NCI-H2196 (cell line): ENCODE data around the gene GALE.
A peak's percentile ranks its signal among the peaks of the same experiment; 100 is the strongest.
"Not testable (repeated sequence)": the region's sequence is repeated elsewhere in the genome, so short reads cannot be mapped to it uniquely, and the experiment has no call there.

ENCODE experiments used
- DNase-seq: peaks from one replicate; lab custom pipeline; 2025; ENCODE audit not compliant: unreplicated experiment; lab: John Stamatoyannopoulos, UW

Gene GALE

DNA sequence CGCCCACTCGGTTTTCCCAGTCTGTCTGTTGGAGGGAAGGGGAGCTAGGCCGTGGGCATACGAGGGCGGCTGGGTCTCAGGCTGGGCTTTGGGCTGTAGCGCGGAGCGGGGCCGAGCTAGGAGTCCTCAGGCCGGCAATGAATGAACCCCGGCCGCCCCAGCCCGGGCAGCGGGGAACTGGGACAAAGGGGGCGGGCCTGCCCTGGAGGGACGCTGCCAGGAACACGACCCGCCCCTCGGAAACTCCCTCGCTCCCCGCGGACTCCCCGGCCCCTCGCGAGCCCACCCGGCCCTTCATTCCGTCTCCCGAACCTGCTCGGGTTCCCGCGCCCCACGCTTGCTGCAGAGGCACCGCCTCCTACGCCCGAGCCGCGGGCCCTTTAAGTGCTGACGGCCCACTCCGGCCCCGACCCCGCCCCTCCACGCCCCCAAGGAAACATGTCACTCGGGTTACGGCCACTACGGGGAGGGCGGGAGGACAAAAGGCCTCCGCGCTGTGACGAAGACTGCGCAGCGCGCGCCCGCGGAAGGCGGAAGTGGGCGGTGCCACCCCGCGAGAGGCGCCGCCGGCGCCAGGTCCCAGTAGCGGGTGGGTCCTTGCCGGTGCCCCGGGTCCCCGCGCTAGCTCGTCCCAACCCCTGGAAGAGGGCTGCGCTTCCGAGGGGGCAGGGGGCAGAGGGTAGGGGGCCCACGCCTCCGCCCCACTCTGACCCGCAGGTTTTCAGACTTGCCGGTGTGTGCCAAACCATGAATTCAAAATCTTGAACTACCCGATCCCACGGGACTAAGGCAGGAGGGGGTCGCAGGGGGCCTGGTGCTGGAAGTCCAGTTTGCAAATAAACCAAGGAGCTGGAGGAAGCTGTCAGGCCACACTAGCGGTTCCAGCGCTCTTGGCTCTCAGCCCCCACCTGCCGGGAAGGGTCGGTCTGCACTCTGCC lies at the start of gene GALE:
Gene GALE, minus strand, starts transcription at position 355 of the 938 bp plus-strand sequence. CDS start 1,747 bp downstream, outside the sequence.
- peak; percentile 92 for DNase-seq

DNA sequence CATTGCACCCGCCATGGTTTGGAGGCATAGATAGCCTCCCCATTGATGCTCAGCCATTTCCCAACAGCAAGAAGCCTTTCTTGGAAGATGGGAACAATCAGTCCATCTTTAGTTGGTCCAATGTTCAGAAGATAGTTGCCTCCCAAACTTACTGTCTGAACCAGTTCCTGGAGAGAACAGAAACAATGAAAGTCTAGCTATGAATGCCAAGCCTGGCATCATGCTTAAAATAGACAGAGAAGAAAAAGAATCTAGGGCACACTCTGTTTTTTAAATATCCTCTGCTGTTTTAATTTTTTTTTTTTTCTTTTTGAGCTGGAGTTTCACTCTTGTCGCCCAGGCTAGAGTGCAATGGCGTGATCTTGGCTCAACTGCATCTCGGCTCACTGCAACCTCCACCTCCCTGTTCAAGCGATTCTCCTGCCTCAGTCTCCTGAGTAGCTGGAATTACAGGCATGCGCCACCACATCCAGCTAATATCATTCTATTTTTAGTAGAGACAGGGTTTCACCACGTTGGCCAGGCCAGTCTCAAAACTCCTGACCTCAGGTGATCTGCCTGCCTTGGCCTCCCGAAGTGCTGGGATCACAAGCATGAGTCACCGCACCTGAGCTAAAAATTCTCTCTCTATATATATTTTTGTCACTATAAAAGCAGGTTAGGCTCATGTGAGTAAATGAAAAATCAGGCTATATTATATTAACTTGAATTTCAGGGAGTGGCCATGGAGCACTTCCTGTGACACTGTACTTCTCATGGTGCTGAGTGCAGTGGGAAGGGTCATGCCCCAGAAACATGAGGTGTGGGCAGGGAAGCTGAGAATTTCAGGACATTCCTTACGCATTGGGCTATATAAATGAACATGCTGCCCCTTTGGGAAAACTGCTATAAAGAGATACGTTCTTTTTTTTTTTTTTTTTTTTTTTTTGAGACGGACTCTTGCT lies 48.4 kb upstream of the GALE start:
- no peak for DNase-seq

DNA sequence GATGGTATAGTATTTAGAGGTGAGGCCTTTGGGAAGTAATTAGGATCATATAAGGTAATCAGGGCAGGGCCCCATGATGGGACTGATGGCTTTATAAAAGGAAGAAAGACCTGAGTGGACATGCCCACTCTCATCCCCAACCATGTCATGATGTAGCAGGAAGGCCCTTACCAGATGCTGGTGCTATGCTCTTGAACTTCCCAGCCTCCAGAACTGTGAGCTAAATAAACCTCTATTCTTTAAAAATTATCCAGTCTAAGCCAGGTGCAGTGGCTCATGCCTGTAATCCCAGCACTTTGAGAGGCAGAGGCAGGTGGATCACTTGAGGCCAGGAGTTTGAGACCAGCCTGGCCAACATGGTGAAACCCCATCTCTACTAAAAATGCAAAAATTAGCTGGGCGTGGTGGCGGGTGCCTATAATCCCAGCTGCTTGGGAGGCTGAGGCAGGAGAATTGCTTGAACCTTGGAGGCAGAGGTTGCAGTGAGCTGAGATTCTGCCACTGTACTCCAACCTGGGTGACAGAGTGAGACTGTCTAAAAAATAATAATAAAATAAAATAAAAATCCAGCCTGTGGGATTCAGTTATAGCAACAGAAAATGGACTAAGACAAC lies 47.0 kb upstream of the GALE start:
- DNase-seq = not testable (repeated sequence)

DNA sequence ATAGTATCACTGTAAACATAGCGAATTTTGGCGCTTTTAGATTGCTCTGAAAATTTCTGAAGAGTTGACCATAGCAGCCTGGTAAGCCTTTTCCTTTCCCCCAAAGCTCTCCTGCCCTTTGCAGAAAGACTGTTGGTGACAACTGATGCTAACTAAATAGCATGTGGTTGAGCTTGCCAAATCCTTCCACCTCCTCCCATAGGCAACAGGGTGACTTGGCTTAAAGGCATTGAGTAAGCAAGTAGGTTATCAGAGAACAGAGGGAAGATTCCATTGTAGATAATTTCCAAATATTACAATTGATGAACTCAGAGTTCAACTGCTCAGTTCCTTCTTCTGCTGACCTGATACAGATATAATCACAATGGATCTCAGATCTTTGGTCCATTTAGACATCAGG lies 44.6 kb upstream of the GALE start:
- DNase-seq = peak; percentile 11

DNA sequence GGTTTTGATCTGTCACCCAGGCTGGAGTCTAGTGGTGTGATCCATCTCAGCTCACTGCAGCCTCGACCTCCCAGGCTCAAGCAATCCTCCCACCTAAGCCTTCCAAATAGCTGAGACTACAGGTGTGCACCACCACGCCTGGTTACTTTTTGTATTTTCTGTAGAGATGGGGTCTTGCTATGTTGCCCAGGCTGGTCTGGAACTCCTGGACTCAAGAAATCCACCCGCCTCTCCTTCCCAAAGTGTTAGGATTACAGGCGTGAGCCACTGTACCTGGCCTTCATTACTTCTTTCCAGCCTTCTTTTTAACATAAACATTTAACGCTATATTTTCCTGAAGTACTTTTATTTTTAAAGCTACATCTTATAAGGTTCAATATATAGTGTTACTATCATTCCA lies 43.1 kb upstream of the GALE start:
- DNase-seq = no peak

DNA sequence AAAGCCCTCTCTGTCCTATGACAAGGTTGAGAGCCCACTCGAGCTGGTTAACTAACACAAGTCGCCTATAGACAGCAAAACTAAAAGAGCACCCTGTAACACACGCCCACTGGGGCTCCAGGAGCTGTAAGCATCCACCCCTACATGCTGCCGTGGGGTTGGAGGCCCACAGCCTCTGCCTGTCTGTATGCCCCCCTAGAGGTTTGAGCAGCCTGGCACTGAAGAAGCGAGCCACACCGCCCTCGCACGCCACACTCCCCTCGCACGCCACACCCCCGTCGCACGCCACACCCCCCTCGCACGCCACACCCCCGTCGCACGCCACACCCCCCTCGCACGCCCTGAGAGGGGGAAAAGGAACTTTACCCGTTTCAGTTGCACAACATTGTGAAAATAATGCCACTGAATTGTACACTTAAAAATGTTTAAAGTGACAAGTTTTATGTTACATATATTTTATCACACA lies 37.9 kb upstream of the GALE start:
- DNase-seq = peak; percentile 41

DNA sequence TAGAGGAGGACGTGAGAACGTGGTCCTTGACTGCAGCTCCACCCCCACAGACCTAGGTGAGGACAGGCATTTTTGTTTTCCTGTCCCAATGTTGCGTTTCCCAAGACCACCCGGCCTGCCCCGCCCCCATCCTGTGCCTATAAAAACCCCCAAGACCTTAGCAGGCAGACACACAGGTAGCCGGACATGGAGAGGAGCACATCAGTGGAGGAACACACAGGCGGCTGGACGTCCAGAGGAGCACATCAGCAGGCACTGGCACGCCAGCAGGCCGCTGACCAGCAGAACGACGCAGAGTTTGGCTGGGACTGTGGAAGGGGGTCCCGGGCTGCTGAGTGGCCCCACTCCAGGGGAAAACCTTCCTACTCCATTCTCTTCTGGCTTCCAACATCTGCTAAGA lies 37.4 kb upstream of the GALE start:
- no peak for DNase-seq

DNA sequence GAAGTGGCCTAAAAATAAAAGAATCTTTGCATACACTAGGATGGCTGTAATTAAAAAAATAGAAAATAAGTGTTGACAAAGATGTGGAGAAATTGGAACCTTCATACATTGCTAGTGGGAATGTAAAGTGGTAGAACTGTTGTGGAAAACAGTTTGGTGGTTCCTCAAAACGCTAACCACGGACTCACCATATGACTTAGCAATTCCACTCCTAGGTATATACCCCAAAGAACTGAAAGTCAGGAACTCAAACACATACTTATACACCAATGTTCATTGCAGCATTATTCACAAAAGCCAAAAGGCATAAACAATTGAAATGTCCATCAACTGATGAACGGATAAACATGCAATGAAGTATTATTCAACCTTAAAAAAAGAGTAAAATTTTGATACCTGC lies 35.5 kb upstream of the GALE start:
- no peak for DNase-seq

DNA sequence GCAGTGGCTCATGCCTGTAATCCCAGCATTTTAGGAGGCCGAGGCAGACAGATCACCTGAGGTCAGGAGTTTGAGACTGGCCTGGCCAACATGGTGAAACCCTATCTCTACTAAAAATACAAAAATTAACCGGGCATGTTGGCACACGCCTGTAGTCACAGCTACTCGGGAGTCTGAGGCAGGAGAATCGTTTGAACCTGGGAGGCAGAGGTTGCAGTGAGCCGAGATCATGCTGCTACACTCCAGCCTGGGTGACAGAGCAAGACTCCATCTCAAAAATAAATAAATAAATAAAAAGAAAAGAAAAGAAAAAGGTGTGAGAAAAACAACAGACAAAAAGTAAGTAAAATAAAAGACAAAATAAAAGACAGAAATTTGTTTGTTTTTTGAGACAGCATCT lies 33.6 kb upstream of the GALE start:
- not testable (repeated sequence) for DNase-seq

DNA sequence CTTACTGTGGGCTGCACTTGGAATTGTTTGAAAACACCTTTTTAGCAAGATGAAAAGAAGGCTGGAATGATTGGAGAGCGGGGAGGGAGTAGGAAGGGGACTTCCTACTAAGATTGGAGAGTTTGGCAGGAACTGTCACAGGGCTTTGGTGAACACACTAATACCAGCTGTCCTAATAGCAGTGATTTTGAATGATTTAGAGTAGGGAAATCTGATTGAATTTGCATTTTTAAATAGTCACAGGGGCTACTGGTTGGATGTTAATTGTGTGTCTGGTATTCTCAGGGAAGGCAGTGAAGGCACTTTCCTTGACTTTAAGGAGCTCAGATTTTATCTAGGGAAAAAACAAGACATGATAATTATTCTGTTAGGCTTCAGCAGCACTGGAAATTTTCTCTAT lies 27.2 kb upstream of the GALE start:
- DNase-seq = no peak

DNA sequence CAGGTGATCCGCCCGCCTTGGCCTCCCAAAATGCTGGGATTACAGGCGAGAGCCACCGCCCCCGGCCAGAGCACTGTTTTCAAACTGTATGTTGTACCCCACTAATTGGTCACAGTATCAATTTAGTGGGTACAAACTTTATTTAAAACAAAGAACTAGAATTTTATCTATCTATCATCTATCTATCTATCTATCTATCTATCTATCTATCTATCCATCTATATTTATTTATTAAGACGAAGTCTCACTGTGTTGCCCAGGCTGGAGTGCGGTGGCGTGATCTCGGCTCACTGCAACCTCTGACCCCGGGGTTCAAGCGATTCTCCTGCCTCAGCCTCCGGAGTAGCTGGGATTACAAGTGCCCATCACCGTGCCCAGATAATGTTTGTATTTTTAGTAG lies 26.0 kb upstream of the GALE start:
- DNase-seq = not testable (repeated sequence)

DNA sequence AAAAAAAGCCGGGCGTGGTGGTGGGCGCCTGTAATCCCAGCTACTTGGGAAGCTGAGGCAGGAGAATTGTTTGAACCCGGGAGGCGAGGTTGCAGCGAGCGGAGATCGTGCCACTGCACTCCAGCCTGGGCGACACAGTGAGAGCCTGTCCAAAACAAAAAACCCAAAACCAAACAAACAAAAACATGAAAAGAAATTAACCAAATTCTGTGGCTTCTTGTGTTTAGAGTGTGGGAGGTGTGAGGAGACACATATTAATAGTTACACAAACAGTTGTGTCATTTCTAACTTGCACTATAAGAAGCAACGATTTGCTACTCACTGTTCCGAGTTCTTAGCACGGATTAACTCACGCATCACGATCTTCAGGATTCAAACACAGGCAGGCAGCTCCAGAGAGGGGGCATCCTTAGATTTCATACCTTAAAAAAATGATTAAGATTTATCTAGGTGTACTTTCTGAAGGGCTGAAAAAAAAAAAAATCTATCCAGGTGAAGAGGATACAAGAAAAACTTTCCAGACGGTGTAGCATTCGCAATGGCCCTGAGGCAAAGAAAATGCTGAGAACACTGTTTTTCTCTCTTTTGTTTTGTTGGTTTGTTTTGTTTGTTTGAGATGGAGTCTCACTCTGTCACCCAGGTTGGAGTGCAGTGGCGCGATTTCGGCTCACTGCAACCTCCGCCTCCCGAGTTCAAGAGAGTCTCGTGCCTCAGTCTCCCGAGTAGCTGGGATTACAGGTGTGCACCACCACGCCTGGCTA lies 25.4 kb upstream of the GALE start:
- no peak for DNase-seq

DNA sequence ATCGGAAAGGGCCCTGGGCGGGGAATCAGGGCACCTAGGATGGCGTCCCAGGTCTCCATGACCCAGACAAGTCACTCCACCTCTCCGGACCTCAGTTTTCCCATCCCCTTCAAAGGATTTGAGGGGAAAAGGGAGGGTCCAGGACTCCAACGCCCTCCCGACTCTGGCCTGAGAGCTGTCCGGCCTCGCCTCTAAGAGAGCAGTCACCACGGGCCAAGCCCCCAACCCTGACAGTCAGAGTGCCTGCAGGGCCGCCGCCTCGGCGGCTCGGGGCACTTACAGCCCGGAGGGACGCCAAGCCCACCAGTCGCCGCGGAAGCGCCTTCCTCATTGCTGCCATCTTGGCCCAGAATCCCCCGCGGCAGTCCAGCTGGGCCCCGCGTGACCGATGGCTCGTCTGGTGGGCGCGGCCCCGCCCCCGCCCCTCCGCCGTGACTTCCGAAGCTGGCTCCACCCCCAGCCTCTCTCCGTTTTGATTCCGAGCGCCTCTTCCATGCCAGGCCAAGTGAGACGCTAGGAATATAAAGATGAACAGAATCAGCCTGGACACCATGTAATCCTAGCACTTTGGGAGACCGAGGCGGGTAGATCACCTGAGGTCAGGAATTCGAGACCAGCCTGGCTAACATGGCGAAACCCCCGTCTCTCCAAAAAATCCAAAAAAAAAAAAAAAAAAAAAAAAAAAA lies 24.7 kb upstream of the GALE start, which contains the start of gene HMGCL:
Gene HMGCL, minus strand, starts transcription at position 354 of the 686 bp plus-strand sequence. Its CDS starts 14 bp downstream, at position 340.
- DNase-seq = peak; percentile 92

DNA sequence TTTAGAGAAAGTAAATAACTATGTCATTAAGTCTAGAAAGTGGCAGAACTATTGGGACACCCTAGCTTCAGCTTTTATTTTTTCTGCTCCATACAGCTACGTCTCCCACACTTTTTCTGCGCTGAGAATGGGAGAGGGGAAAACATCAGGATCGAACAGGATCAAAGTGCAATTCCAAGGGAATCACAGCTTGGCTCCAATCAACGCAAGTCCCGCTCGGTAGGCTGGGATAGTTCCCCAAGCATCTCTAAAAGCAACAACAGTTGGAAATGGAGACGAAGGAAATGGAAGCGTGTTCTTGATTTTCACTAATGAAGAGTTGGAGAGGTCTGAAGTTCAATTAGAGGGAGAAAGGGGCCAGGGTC lies 24.1 kb upstream of the GALE start:
- no peak for DNase-seq

DNA sequence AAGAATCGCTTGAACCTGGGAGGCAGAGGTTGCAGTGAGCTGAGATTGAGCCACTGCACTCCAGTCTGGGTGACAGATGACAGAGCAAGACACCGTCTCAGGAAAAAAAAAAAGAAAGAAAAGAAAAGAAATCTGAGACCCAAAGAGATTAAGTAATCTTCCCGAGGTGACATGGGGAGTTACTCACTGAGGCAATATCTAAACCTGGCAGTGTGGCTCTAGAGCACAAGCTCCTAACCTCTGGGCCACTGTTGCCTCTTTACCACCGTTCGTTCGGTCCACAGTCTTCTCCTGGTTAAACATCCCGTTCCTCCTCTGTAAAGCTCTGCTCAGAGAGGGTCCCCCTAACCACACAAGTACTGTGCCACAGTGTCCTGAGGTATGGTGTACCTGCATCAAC lies 23.2 kb upstream of the GALE start:
- DNase-seq = no peak

DNA sequence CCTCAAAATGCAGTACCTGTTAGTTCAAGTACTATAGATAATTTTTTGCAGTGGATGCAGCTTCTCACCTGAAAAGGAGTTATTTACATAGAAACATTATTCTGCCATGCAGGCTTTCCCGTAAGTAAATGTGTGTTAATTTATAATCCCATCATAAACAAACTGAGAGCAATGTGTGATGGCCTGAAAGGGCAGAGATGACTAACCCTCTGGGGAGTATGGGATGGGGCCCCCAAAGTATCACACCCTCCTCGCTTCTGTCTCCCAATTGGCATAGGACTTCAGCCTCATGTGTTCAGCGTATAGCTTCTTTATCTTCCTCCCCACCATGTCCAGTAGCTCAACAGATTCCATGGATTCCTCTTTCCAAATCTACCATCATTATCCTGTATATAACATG lies 17.1 kb upstream of the GALE start:
- DNase-seq = no peak

DNA sequence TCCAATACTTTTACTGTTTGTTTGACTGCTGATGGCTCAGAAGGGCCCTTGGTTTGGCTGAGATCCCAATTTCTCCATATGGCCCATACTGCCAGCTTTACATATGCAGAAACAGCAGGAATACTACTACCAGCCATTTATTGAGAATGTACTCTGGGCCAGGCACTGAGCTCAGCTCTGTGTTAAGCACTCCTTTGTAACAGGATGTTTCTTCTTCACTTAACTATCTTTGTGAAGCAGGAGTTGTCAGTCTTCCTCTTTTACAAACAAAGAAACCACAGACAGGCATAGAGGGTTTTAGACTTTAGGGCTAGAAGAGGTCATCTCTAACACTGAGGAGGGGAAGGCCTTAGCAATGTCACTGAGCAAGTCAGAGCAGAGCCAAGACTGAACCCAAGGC lies 16.4 kb upstream of the GALE start:
- DNase-seq = no peak

DNA sequence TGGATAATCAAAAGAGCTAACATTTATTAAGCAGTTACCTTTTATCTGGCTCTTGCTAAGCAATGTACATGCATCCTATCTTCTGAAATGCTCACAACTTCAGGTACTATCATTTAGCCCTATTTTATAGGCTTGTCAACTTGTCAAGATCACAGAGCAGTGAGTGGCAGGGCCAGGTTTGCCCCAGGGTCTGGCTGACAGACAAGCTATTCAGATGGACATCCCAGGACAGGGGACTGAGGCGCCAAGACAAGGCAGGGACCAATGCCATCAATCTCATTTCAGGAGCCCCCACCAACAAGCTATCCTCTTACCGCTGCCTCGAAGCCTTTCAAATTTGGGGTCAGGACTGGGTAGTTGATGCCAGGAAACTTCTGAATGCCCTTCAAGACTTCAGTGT lies 15.8 kb upstream of the GALE start:
- no peak for DNase-seq

DNA sequence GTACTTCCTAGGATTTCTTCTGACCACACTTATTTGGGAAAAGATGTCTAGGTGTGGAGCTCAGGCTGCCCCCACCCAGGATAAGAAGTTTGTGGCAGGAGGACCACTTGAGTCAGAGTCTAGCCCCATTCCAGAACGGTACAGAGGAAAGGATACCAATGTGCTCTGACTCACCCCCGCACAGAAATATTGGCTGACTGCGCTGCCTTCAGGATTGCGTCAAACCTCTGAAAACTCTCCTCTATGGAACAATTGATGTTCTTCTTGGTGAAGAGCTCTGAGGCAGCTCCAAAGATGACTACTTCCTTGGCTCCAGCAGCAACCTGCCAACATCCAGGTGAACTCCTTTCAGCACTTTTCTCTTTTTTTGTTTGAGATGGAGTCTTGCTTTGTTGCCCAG lies 13.5 kb upstream of the GALE start:
- DNase-seq = no peak
